Stomach (tissue), 9 donors: ENCODE results near the gene KDM6A. TPM values are rescaled to one million over a fixed set of nuclear protein-coding genes. Genes with fewer than 3 reads are reported as not detected.
A peak's percentile ranks its signal among the peaks of the same experiment; 100 is the strongest.
"Not testable (repeated sequence)": the region's sequence is repeated elsewhere in the genome, so short reads cannot be mapped to it uniquely, and the experiment has no call there.

Experiments used
- DNase-seq, 2 donors: peaks; one replicate each; pipeline versions ENCODE4 v3.0.0 to v3.0.0-alpha.2; 2013 to 2019
- H3K27ac ChIP-seq, 5 donors: fragments of 200-600 bp in 4 of 5; sonication (generic) in 4 of 5; one replicate each; pipeline ENCODE4 v1.5.1; 2013 to 2019; ENCODE audit warnings: mild to moderate bottlenecking in 1 of 5, moderate library complexity in 1 of 5
- H3K27me3 ChIP-seq, 3 donors: fragments of 200-600 bp; sonication (generic); one replicate each; pipeline ENCODE4 v1.5.1; 2017 to 2019; ENCODE audit warnings: mixed run types in 1 of 3
- H3K36me3 ChIP-seq, 4 donors: fragments of 200-600 bp; sonication (generic); 1 replicate in 3 of 4; 2 replicates in 1 of 4; pipeline ENCODE4 v1.5.1; 2016 to 2019
- H3K4me1 ChIP-seq, 4 donors: fragments of 200-600 bp; sonication (generic); one replicate each; pipeline ENCODE4 v1.5.1; 2016 to 2019
- H3K4me3 ChIP-seq, 4 donors: fragments of 200-600 bp; sonication (generic) in 3 of 4; one replicate each; pipeline ENCODE4 v1.5.1; 2016 to 2019; ENCODE audit warnings: mild to moderate bottlenecking in 1 of 4
- H3K9me3 ChIP-seq, 4 donors: fragments of 200-600 bp; sonication (generic); one replicate each; pipeline ENCODE4 v1.5.1; 2016 to 2019
- EP300 ChIP-seq: sonication (generic); formaldehyde crosslinking; IDR thresholded peaks from one replicate; pipeline ENCODE4 v1.6.1; 2017; ENCODE audit warnings: antibody characterized with exemption
- POLR2A ChIP-seq, 4 donors: fragments of 450-650 bp; IDR thresholded peaks; one replicate each; pipeline ENCODE4 v1.6.1; 2016; ENCODE audit warnings: antibody characterized with exemption in 4 of 4, control low read depth in 2 of 4, mild to moderate bottlenecking in 1 of 4, moderate library complexity in 1 of 4
- POLR2AphosphoS5 ChIP-seq, 3 donors: sonication (generic); formaldehyde crosslinking; IDR thresholded peaks; one replicate each; pipeline ENCODE4 v1.6.1; 2016; ENCODE audit warnings: antibody characterized with exemption in 3 of 3
- WGBS, 5 donors: extraction: QIAGEN DNeasy Blood & Tissue Kit in 3 of 5; methylation state at CpG; one replicate each; pipeline versions ENCODE4 v1.1.5 to v1.1.7; 2013 to 2018; 5-methylcytosine and 5-hydroxymethylcytosine counted together
- intact Hi-C: fragments of 100-400 bp; cut with DNase I; formaldehyde crosslinking; loops from one replicate; pipeline ENCODE4 v1.15.1; 2023; ENCODE audit warnings: low total_unique reads
- polyA plus RNA-seq, 3 donors: library from polyadenylated mRNA; stranded (reverse); fragments of 200-250 nt; gene quantifications; one replicate each; pipeline ENCODE4 v1.2.3, GENCODE V29; 2013
- total RNA-seq, 5 donors: library from RNA; depleted of rRNA; stranded (reverse); fragments of >200 nt; gene quantifications; one replicate each; pipeline versions ENCODE4 v1.1.0 to v1.2.3, GENCODE V29; 2014 to 2016
- TF ChIP-seq, protein P1 (sequence below), 7 experiments: fragments of 450-650 bp in 4 of 7; fragments of 200-600 bp in 3 of 7; sonication (generic) in 3 of 7; IDR thresholded peaks; one replicate each; pipeline ENCODE4 v1.5.1; 2016 to 2019; ENCODE audit warnings: antibody characterized with exemption in 7 of 7, control low read depth in 2 of 7, mild to moderate bottlenecking in 1 of 7
- donor health status: healthy with polysubstance abuse.
- donor health status: Bipolar disorder and iron deficiency.
- donor health status: healthy.

KDM6A gene
- total and polyA plus RNA-seq, 8 donors: 7.0 to 105 (median 47.3) TPM

DNA sequence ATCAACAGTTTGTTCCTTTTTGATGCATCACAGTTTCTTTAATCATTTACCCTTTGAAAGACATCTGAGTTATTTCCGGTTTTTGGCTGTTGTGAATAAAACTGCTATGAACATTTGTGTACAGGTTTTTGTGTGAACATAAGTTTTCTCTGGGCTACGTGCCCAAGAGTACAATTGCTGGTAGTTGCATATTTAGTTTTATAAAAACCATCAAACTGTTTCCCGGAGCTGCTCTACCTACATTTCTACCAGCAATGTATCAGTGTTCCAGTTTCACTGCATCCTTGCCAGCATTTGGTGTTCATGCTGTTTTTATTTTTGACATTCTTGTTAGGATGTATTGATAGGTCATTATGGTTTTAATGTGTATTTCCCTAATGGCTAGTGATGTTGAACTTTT is 17.3 kb downstream of the KDM6A start:
- Histone ChIP-seq H3K27ac (no peak overlapping the region), H3K27me3 (no peaks in the 10 kb centered on the region), H3K4me1 (peaks cover 0 to 68% (median 27%) of the 10 kb centered on the region in 4 donors), H3K36me3 (no peaks in the 10 kb centered on the region), H3K4me3 (no peak overlapping the region), H3K9me3 (no peaks in the 10 kb centered on the region)
- intact Hi-C loops: no loop called here
- 21 to 59% (median 33%) methylated on average over 3 of the region's 3 CpGs for WGBS, 5 donors
- no peak for TF ChIP-seq POLR2A (IDR thresholded peaks at IDR 0.05)
- TF ChIP-seq, protein P1, sequence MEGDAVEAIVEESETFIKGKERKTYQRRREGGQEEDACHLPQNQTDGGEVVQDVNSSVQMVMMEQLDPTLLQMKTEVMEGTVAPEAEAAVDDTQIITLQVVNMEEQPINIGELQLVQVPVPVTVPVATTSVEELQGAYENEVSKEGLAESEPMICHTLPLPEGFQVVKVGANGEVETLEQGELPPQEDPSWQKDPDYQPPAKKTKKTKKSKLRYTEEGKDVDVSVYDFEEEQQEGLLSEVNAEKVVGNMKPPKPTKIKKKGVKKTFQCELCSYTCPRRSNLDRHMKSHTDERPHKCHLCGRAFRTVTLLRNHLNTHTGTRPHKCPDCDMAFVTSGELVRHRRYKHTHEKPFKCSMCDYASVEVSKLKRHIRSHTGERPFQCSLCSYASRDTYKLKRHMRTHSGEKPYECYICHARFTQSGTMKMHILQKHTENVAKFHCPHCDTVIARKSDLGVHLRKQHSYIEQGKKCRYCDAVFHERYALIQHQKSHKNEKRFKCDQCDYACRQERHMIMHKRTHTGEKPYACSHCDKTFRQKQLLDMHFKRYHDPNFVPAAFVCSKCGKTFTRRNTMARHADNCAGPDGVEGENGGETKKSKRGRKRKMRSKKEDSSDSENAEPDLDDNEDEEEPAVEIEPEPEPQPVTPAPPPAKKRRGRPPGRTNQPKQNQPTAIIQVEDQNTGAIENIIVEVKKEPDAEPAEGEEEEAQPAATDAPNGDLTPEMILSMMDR (IDR thresholded peaks at IDR 0.05): no peak
- TF ChIP-seq POLR2AphosphoS5 (IDR thresholded peaks at IDR 0.05): no peak
- no peak for DNase-seq

DNA sequence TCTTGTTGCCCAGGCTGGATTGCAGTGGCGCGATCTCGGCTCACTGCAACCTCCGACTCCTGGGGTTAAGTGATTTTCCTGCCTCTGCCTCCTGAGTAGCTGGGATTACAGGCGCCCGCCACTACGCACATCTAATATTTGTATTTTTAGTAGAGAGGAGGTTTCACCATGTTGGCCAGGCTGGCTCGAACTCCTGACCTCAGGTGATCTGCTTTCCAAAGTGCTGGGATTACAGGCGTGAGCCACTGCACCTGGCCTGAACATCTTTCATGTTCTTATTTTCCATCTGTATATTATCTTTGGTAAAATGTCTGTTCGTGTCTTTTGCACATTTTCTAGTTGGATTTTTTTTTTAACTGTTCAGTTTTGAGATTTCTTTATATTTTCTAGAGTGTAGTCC is 17.7 kb downstream of the KDM6A start:
- H3K27me3 ChIP-seq, H3K4me3 ChIP-seq, DNase-seq, intact Hi-C loops, H3K27ac ChIP-seq, H3K9me3 ChIP-seq, H3K36me3 ChIP-seq: not testable (repeated sequence)
- peaks cover 0 to 64% (median 24%) of the 10 kb centered on the region in 4 donors for H3K4me1 ChIP-seq
- 86 to 94% (median 91%) methylated on average over 7 to 10 of the region's 10 CpGs for WGBS, 5 donors

DNA sequence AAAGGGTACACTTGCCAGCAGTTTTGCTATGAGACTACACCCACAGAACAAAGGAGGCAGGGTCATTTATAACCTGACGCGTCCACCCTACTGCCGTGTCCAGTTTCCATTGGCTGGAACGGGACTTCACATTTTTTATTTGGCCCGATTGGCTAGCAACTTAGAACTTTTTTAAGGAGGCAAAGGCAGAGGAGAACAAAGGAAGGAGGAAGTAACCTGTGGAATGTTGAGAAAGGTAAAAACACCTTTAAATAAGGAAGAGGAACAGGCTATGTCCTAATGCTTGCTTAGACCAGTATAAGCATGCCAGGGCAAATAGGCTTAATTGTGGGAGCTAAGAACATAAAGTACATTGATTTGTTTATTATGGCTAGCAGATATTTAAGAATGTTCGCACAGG is 18.7 kb downstream of the KDM6A start:
- 29 to 67% (median 57%) methylated on average over 6 of the region's 6 CpGs for WGBS, 5 donors
- H3K36me3 ChIP-seq: no peaks in the 10 kb centered on the region
- H3K27me3 ChIP-seq: no peaks in the 10 kb centered on the region
- peak overlapping the region in 1 of 4 donors; percentile 5 for H3K4me3 ChIP-seq
- peak overlapping the region in 3 of 5 donors; percentile 15 to 68 (median 27) for H3K27ac ChIP-seq
- peak in 1 of 2 donors; percentile 60 for DNase-seq
- H3K9me3 ChIP-seq: peaks cover 0 to 5% (median 0%) of the 10 kb centered on the region in 4 donors
- TF ChIP-seq, protein P1 (IDR thresholded peaks at IDR 0.05): no peak
- no peak for TF ChIP-seq POLR2A (IDR thresholded peaks at IDR 0.05)
- no peak for TF ChIP-seq POLR2AphosphoS5 (IDR thresholded peaks at IDR 0.05)
- TF ChIP-seq EP300: no peak
- peaks cover 0 to 54% (median 24%) of the 10 kb centered on the region in 4 donors for H3K4me1 ChIP-seq
- intact Hi-C loops: no loop called here

DNA sequence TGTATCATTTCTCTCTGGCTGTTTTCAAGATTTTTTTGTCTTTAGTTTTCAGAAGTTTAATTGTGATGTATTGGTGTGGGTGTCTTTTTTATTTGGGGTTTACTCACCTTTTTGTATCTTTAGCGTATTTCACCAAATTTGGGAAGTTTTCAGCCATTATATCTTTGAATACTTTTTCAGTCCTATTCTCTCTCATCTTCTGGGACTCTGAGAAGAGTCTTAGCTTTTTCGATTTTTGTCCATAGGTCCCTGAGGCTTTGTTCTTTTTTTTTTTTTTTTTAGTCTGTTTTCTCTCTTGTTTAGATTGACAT is 23.8 kb downstream of the KDM6A start:
- Histone ChIP-seq H3K36me3 (no peaks in the 10 kb centered on the region), H3K9me3 (peaks cover 0 to 5% (median 0%) of the 10 kb centered on the region in 4 donors), H3K4me3 (no peak overlapping the region), H3K27me3 (no peaks in the 10 kb centered on the region), H3K27ac (no peak overlapping the region), H3K4me1 (peaks cover 0 to 56% (median 42%) of the 10 kb centered on the region in 4 donors)
- WGBS, 5 donors: 93 to 99% (median 94%) methylated on average over 2 of the region's 2 CpGs
- intact Hi-C loops: no loop called here
- TF ChIP-seq EP300: no peak
- TF ChIP-seq, protein P1 (IDR thresholded peaks at IDR 0.05): no peak
- TF ChIP-seq POLR2A (IDR thresholded peaks at IDR 0.05): no peak
- TF ChIP-seq POLR2AphosphoS5 (IDR thresholded peaks at IDR 0.05): no peak
- DNase-seq: no peak

DNA sequence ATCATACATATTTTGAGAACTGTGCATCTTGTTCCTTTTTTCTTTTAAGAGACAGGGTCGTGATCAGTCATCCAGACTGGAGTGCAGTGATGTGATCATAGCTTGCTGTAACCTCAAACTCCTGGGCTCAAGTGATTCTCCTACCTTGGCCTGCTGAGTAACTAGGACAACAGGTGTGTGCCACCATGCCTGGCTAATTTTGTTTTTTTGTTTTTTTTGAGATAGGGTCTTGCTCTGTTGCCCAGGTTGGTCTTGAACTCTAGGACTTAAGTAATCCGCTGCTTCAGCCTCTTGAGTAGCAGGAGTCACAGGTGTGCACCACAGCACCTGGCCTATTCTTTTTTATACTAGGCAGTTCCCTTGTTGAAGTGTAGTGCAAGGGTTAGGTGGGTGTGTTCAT is 24.6 kb downstream of the KDM6A start:
- Histone ChIP-seq H3K27ac (peak overlapping the region in 2 of 5 donors; percentile 54 to 76), H3K4me1 (peaks cover 0 to 49% (median 39%) of the 10 kb centered on the region in 4 donors), H3K9me3 (peaks cover 0 to 7% (median 0%) of the 10 kb centered on the region in 4 donors), H3K27me3 (no peaks in the 10 kb centered on the region), H3K4me3 (no peak overlapping the region), H3K36me3 (no peaks in the 10 kb centered on the region)
- DNase-seq: no peak
- WGBS, 5 donors: 80 to 100% (median 93%) methylated on average over 2 of the region's 2 CpGs
- intact Hi-C loops: no loop called here
- no peak for TF ChIP-seq EP300
- no peak for TF ChIP-seq POLR2AphosphoS5 (IDR thresholded peaks at IDR 0.05)
- TF ChIP-seq, protein P1 (IDR thresholded peaks at IDR 0.05): no peak
- TF ChIP-seq POLR2A (IDR thresholded peaks at IDR 0.05): no peak
